Mucosa of descending colon (tissue), 3 donors: ENCODE results near the gene OAS3. TPM values are rescaled to one million over a fixed set of nuclear protein-coding genes. Genes with fewer than 3 reads are reported as not detected.
"Not testable (repeated sequence)": the region's sequence is repeated elsewhere in the genome, so short reads cannot be mapped to it uniquely, and the experiment has no call there.

Experiments used
- ATAC-seq: fragments of 200-7000 bp; cut with Tn5 transposase; one replicate; pipeline ENCODE4 v1.9.1; 2020; ENCODE audit warnings: mild to moderate bottlenecking, moderate library complexity
- DNase-seq, 3 donors: peaks; one replicate each; pipeline ENCODE4 v3.0.0-alpha.2; 2020
- H3K36me3 ChIP-seq: fragments of 200-600 bp; one replicate; pipeline ENCODE4 v1.8.0; 2021; ENCODE audit warnings: low read depth, mild to moderate bottlenecking
- H3K4me1 ChIP-seq: fragments of 200-600 bp; one replicate; pipeline ENCODE4 v1.8.0; 2021; ENCODE audit warnings: low read depth, mild to moderate bottlenecking
- H3K4me3 ChIP-seq: fragments of 200-600 bp; one replicate; pipeline ENCODE4 v1.8.0; 2021; ENCODE audit warnings: mild to moderate bottlenecking
- H3K9me3 ChIP-seq: fragments of 200-600 bp; one replicate; pipeline ENCODE4 v1.8.0; 2021; ENCODE audit warnings: mild to moderate bottlenecking
- CTCF ChIP-seq: fragments of 200-600 bp; IDR thresholded peaks from one replicate; pipeline ENCODE4 v1.8.0; 2022; ENCODE audit warnings: antibody characterized with exemption, mild to moderate bottlenecking
- intact Hi-C, 2 donors: fragments of 100-400 bp; cut with DNase I in 1 of 2; cut with micrococcal nuclease in 1 of 2; formaldehyde crosslinking; loops; one replicate each; pipeline versions ENCODE4 v1.11.0 to v1.11.1; 2022; cut with DNase I, micrococcal nuclease
- total RNA-seq, 3 donors: library from RNA; stranded (reverse); fragmentation: NEBNext Ultra II Directional in 2 of 3; extraction: Animal tissue kit (Norgen Biotek cat#: 25700) in 2 of 3; gene quantifications; one replicate each; pipeline versions ENCODE4 v1.2.1 to v1.2.4, GENCODE V29; 2021 to 2023
- donor health status: DM: no; HTN: no; CAD: no; lungs with moderate emphysema.
- donor health status: DM: no; HTN: no; CAD: no.
- donor health status: DM: no; HTN: yes; CAD: no.

The OAS3 gene
- total RNA-seq, 3 donors from 2014 or later, result 14.8 to 27.4 (median 22.3) TPM

DNA sequence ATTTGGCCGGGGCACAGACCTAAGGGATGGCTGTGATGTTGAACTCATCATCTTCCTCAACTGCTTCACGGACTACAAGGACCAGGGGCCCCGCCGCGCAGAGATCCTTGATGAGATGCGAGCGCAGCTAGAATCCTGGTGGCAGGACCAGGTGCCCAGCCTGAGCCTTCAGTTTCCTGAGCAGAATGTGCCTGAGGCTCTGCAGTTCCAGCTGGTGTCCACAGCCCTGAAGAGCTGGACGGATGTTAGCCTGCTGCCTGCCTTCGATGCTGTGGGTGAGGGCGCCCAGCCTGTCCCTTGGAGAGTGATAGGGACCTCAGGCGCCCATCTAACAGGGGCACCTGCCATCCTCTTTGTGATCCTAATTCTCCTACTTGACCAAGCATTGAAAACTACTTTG lies 12.4 kb downstream of the OAS3 start:
- DNase-seq, result no peak
- H3K36me3 ChIP-seq, result no peaks in the 10 kb centered on the region
- no peaks in the 10 kb centered on the region for H3K9me3 ChIP-seq
- no peak for TF ChIP-seq CTCF
- no peak for ATAC-seq
- intact Hi-C loops, result no loop called here
- no peaks in the 10 kb centered on the region for H3K4me1 ChIP-seq
- H3K4me3 ChIP-seq, result no peak overlapping the region

- H3K4me3 ChIP-seq, intact Hi-C loops, H3K4me1 ChIP-seq, ATAC-seq, DNase-seq, H3K9me3 ChIP-seq, H3K36me3 ChIP-seq: not testable (repeated sequence)
These were observed 18.9 kb downstream of the OAS3 start for GRCh38 chr12:112957125-112957524.

DNA sequence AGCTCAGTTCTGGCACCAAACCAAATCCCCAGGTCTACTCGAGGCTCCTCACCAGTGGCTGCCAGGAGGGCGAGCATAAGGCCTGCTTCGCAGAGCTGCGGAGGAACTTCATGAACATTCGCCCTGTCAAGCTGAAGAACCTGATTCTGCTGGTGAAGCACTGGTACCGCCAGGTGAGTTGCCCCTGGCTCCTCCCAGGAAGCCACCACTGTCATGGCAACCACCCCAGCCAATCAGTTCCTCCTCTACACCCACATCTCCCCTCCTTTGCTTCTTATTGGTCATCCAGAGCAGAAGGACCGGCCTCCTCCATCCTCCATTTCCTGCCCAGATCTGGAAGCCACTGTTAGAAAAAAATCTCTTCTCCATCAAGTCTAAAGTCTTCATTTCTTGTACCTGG lies 22.8 kb downstream of the OAS3 start:
- DNase-seq, result no peak
- no peaks in the 10 kb centered on the region for H3K9me3 ChIP-seq
- TF ChIP-seq CTCF, result no peak
- ATAC-seq, result no peak
- intact Hi-C loops, result no loop called here
- H3K4me1 ChIP-seq, result no peaks in the 10 kb centered on the region
- no peak overlapping the region for H3K4me3 ChIP-seq
- no peaks in the 10 kb centered on the region for H3K36me3 ChIP-seq

DNA sequence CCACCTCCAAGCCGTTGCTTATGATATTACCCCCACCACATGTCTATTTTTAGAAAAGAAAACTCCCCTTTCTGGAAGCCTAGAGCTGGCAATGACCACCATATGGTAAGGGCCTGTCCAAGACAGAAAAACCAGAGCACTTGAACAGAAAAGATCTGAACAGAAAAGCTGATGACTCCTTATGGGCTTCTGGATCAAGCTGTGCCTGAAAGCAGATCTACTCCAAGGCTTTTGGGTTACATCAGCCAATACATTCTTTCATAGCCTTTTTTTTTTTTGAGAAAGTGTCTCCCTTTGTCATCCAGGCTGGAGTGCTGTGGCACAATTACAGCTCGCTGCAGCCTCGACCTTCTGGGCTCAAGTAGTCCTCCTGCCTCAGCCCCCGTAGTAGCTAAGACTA lies 23.3 kb downstream of the OAS3 start:
- H3K36me3 ChIP-seq, result no peaks in the 10 kb centered on the region
- H3K4me3 ChIP-seq, result no peak overlapping the region
- DNase-seq (no peak), ATAC-seq (no peak)
- no peaks in the 10 kb centered on the region for H3K9me3 ChIP-seq
- intact Hi-C loops, result no loop called here
- H3K4me1 ChIP-seq, result no peaks in the 10 kb centered on the region
- no peak for TF ChIP-seq CTCF

DNA sequence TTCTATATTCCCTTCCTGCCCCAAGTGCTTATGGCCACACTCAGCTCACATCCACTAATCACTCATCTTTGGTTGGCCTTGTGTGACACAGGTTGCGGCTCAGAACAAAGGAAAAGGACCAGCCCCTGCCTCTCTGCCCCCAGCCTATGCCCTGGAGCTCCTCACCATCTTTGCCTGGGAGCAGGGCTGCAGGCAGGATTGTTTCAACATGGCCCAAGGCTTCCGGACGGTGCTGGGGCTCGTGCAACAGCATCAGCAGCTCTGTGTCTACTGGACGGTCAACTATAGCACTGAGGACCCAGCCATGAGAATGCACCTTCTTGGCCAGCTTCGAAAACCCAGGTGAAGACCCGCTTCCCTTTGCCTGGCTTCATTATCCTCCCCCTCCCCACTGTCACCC lies 24.3 kb downstream of the OAS3 start:
- DNase-seq (no peak), ATAC-seq (no peak)
- TF ChIP-seq CTCF, result no peak
- Histone ChIP-seq H3K9me3 (no peaks in the 10 kb centered on the region), H3K36me3 (no peaks in the 10 kb centered on the region), H3K4me3 (no peak overlapping the region), H3K4me1 (no peaks in the 10 kb centered on the region)
- intact Hi-C loops, result no loop called here

GRCh38 chr12:112963227-112963861 lies 25.1 kb downstream of the OAS3 start:
- intact Hi-C loops, result no loop called here

More at GRCh38 chr12:112963227-112963861, 25.1 kb downstream of the OAS3 start:
- TF ChIP-seq CTCF, result no peak
- H3K4me3 ChIP-seq, result no peak overlapping the region
- no peaks in the 10 kb centered on the region for H3K4me1 ChIP-seq
- DNase-seq, result no peak
- no peaks in the 10 kb centered on the region for H3K36me3 ChIP-seq
- ATAC-seq, result no peak
- H3K9me3 ChIP-seq, result no peaks in the 10 kb centered on the region
